ENCODE measurements around the gene CHD6. TPM values are rescaled to one million over a fixed set of nuclear protein-coding genes. Genes with fewer than 3 reads are reported as not detected.

The CHD6 gene
- total RNA-seq, 5 donors from 2014 or later (not counting 1 experiment from before 2014, with no cell fraction given): 68.4 to 105 (median 74.9) TPM

- H3K4me1 ChIP-seq (ENCODE audit: control insufficient read depth in 1 of 2, extremely low read depth in 1 of 2, insufficient read depth in 2 of 2, low read length in 2 of 2): no peaks in the 10 kb centered on the region
- no peaks in the 10 kb centered on the region for H3K9me3 ChIP-seq
- no peak for DNase-seq
- ChIA-PET POLR2A (interaction anchor here in 1 of 2 donors (0.7 kb wide), 1 partner anchor 69 kb away, joined by 7 read pairs; no protein-coding TSS in a partner anchor), CTCF (no interaction called here)
- no peak overlapping the region for H3K27ac ChIP-seq (ENCODE audit: low read length)
- Mint-ChIP-seq H3K27me3 (peaks cover 0 to 4% of the 10 kb centered on the region in 2 donors), H3K9me3 (no peaks in the 10 kb centered on the region), H3K4me1 (no peaks in the 10 kb centered on the region), H3K36me3 (no peaks in the 10 kb centered on the region), H3K27ac (no peak overlapping the region), H3K4me3 (no peak overlapping the region)
- H3K27me3 ChIP-seq (replicated peaks in 1 of 2; ENCODE audit: control insufficient read depth in 2 of 2, extremely low read depth in 1 of 2, insufficient read depth in 2 of 2, low read length in 1 of 2): peaks cover 0 to 7% of the 10 kb centered on the region in 2 experiments
- H3K36me3 ChIP-seq (ENCODE audit: control insufficient read depth in 2 of 2, extremely low read depth in 1 of 2, insufficient read depth in 1 of 2, low read length in 1 of 2): no peaks in the 10 kb centered on the region
- WGBS (ENCODE audit: insufficient coverage): 92% methylated on average over 8 of the region's 9 CpGs
- no peak overlapping the region for H3K4me3 ChIP-seq (ENCODE audit: control insufficient read depth in 1 of 2, extremely low read depth in 1 of 2, low read length in 1 of 2)
- ATAC-seq (replicated peaks in 1 of 4): no peak
Measured at GRCh38 chr20:41359541-41360011, 258.6 kb downstream of the CHD6 start.

DNA sequence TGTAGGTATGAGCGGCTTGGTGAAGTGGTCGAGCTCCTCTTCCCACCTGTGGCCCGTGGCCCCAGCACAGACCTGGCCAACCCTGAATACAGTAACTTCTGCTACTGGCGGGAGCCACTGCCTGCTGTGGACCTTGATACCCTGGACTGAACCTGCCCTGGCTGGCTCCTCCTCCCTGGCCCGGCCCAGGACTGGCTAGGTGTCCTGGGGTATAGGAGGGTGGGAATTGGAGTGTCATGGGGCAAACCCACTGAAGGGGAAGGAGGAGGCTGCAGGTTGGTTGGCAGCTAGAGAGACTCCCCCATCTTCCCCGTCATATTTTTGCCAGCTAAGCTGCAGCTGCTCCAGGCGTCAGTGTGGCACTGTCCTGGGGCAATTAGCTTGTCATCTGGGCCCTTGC, 259.5 kb downstream of the CHD6 start:
- no peak overlapping the region for H3K4me3 Mint-ChIP-seq
- Histone ChIP-seq H3K36me3 (ENCODE audit: control insufficient read depth in 2 of 2, extremely low read depth in 1 of 2, insufficient read depth in 1 of 2, low read length in 1 of 2) (no peaks in the 10 kb centered on the region), H3K9me3 (no peaks in the 10 kb centered on the region), H3K27me3 (replicated peaks in 1 of 2; ENCODE audit: control insufficient read depth in 2 of 2, extremely low read depth in 1 of 2, insufficient read depth in 2 of 2, low read length in 1 of 2) (no peaks in the 10 kb centered on the region), H3K4me3 (ENCODE audit: control insufficient read depth in 1 of 2, extremely low read depth in 1 of 2, low read length in 1 of 2) (no peak overlapping the region), H3K4me1 (ENCODE audit: control insufficient read depth in 1 of 2, extremely low read depth in 1 of 2, insufficient read depth in 2 of 2, low read length in 2 of 2) (no peaks in the 10 kb centered on the region), H3K27ac (ENCODE audit: low read length) (no peak overlapping the region)
- POLR2A ChIA-PET: interaction anchor here (0.6 to 0.7 kb wide), 3 partner anchors 47 to 433 kb away, joined by 3 to 7 read pairs (median 3); no protein-coding TSS in a partner anchor
- CTCF ChIA-PET: no interaction called here
- H3K27ac Mint-ChIP-seq: no peak overlapping the region
- WGBS (ENCODE audit: insufficient coverage): 77% methylated on average over 4 of the region's 7 CpGs
- DNase-seq (no peak), ATAC-seq (replicated peaks in 1 of 4) (no peak)
- H3K27me3 Mint-ChIP-seq: no peaks in the 10 kb centered on the region
- H3K36me3 Mint-ChIP-seq: no peaks in the 10 kb centered on the region
- no peaks in the 10 kb centered on the region for H3K4me1 Mint-ChIP-seq
- H3K9me3 Mint-ChIP-seq: no peaks in the 10 kb centered on the region

- Mint-ChIP-seq H3K27me3 (no peaks in the 10 kb centered on the region), H3K36me3 (no peaks in the 10 kb centered on the region), H3K9me3 (no peaks in the 10 kb centered on the region), H3K27ac (no peak overlapping the region), H3K4me3 (no peak overlapping the region), H3K4me1 (no peaks in the 10 kb centered on the region)
- no peaks in the 10 kb centered on the region for H3K36me3 ChIP-seq (ENCODE audit: control insufficient read depth in 2 of 2, extremely low read depth in 1 of 2, insufficient read depth in 1 of 2, low read length in 1 of 2)
- H3K9me3 ChIP-seq: no peaks in the 10 kb centered on the region
- no peak overlapping the region for H3K27ac ChIP-seq (ENCODE audit: low read length)
- no peaks in the 10 kb centered on the region for H3K4me1 ChIP-seq (ENCODE audit: control insufficient read depth in 1 of 2, extremely low read depth in 1 of 2, insufficient read depth in 2 of 2, low read length in 2 of 2)
- POLR2A ChIA-PET: interaction anchor here (0.6 kb wide), 2 partner anchors 47 to 432 kb away, joined by 3 read pairs; no protein-coding TSS in a partner anchor
- DNase-seq (no peak), ATAC-seq (replicated peaks in 1 of 4) (no peak)
- CTCF ChIA-PET: interaction anchor here in 1 of 2 donors (0.6 kb wide), 1 partner anchor 170 kb away, joined by 6 read pairs; no protein-coding TSS in a partner anchor
- no peaks in the 10 kb centered on the region for H3K27me3 ChIP-seq (replicated peaks in 1 of 2; ENCODE audit: control insufficient read depth in 2 of 2, extremely low read depth in 1 of 2, insufficient read depth in 2 of 2, low read length in 1 of 2)
- 91% methylated on average over 8 of the region's 9 CpGs for WGBS (ENCODE audit: insufficient coverage)
- H3K4me3 ChIP-seq (ENCODE audit: control insufficient read depth in 1 of 2, extremely low read depth in 1 of 2, low read length in 1 of 2): no peak overlapping the region
Measured at GRCh38 chr20:41358230-41358629, 259.9 kb downstream of the CHD6 start.

- H3K36me3 Mint-ChIP-seq: no peaks in the 10 kb centered on the region
- no peaks in the 10 kb centered on the region for H3K27me3 ChIP-seq (replicated peaks in 1 of 2; ENCODE audit: control insufficient read depth in 2 of 2, extremely low read depth in 1 of 2, insufficient read depth in 2 of 2, low read length in 1 of 2)
- H3K27me3 Mint-ChIP-seq: no peaks in the 10 kb centered on the region
- CTCF ChIA-PET: interaction anchor here in 1 of 2 donors (0.6 kb wide), 1 partner anchor 169 kb away, joined by 6 read pairs; no protein-coding TSS in a partner anchor
- H3K9me3 Mint-ChIP-seq: no peaks in the 10 kb centered on the region
- POLR2A ChIA-PET: no interaction called here
- no peak overlapping the region for H3K4me3 Mint-ChIP-seq
- no peak overlapping the region for H3K27ac ChIP-seq (ENCODE audit: low read length)
- H3K4me3 ChIP-seq (ENCODE audit: control insufficient read depth in 1 of 2, extremely low read depth in 1 of 2, low read length in 1 of 2): no peak overlapping the region
- H3K4me1 ChIP-seq (ENCODE audit: control insufficient read depth in 1 of 2, extremely low read depth in 1 of 2, insufficient read depth in 2 of 2, low read length in 2 of 2): no peaks in the 10 kb centered on the region
- no peak for DNase-seq
- 86% methylated on average over 8 of the region's 11 CpGs for WGBS (ENCODE audit: insufficient coverage)
- H3K27ac Mint-ChIP-seq: no peak overlapping the region
- H3K36me3 ChIP-seq (ENCODE audit: control insufficient read depth in 2 of 2, extremely low read depth in 1 of 2, insufficient read depth in 1 of 2, low read length in 1 of 2): no peaks in the 10 kb centered on the region
- no peaks in the 10 kb centered on the region for H3K9me3 ChIP-seq
- peak in 1 of 4 experiments; percentile 16 for ATAC-seq (replicated peaks in 1 of 4)
- H3K4me1 Mint-ChIP-seq: no peaks in the 10 kb centered on the region
Measured at GRCh38 chr20:41357424-41358163, 260.6 kb downstream of the CHD6 start.

- Histone ChIP-seq H3K27ac (ENCODE audit: low read length) (no peak overlapping the region), H3K36me3 (ENCODE audit: control insufficient read depth in 2 of 2, extremely low read depth in 1 of 2, insufficient read depth in 1 of 2, low read length in 1 of 2) (no peaks in the 10 kb centered on the region), H3K27me3 (replicated peaks in 1 of 2; ENCODE audit: control insufficient read depth in 2 of 2, extremely low read depth in 1 of 2, insufficient read depth in 2 of 2, low read length in 1 of 2) (no peaks in the 10 kb centered on the region), H3K9me3 (no peaks in the 10 kb centered on the region), H3K4me1 (ENCODE audit: control insufficient read depth in 1 of 2, extremely low read depth in 1 of 2, insufficient read depth in 2 of 2, low read length in 2 of 2) (no peaks in the 10 kb centered on the region), H3K4me3 (ENCODE audit: control insufficient read depth in 1 of 2, extremely low read depth in 1 of 2, low read length in 1 of 2) (no peak overlapping the region)
- Mint-ChIP-seq H3K36me3 (no peaks in the 10 kb centered on the region), H3K4me1 (no peaks in the 10 kb centered on the region), H3K4me3 (no peak overlapping the region), H3K27me3 (no peaks in the 10 kb centered on the region), H3K9me3 (no peaks in the 10 kb centered on the region), H3K27ac (no peak overlapping the region)
- WGBS (ENCODE audit: insufficient coverage): 87% methylated on average over 9 of the region's 13 CpGs
- CTCF ChIA-PET: no interaction called here
- DNase-seq: no peak
- POLR2A ChIA-PET: no interaction called here
- ATAC-seq (replicated peaks in 1 of 4): no peak
Measured at GRCh38 chr20:41356951-41357350, 261.2 kb downstream of the CHD6 start.

DNA sequence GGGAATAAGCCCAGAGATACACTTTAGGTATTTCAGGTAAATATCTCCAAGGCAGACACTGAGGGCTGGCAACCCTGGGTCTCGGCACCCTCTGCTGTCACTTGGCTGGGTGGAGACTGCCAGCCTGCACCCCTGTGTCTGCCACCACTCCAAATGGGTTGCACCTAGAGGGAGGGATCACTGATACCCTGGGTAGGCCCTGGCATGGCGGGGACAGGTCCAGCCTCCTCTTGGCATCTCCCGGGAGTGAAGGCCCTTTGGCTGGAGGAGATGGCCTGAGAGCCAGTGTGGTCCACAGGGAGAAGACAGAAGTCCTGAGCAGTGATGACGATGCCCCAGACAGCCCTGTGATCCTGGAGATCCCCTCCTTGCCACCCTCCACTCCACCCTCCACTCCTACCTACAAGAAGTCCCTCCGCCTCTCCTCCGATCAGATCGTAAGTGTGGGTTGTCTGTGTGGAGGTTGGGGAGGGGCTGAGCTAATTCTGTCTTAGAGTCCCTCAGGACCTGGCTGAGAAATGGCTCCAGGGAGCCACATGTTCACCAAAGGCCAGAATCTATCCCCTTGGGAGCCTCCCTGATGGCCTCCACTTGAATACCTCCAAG, 262.5 kb downstream of the CHD6 start:
- POLR2A ChIA-PET: no interaction called here
- Mint-ChIP-seq H3K4me3 (no peak overlapping the region), H3K27ac (no peak overlapping the region), H3K36me3 (no peaks in the 10 kb centered on the region), H3K4me1 (no peaks in the 10 kb centered on the region), H3K27me3 (peaks cover 0 to under 1% of the 10 kb centered on the region in 2 donors), H3K9me3 (no peaks in the 10 kb centered on the region)
- Histone ChIP-seq H3K36me3 (ENCODE audit: control insufficient read depth in 2 of 2, extremely low read depth in 1 of 2, insufficient read depth in 1 of 2, low read length in 1 of 2) (no peaks in the 10 kb centered on the region), H3K4me1 (ENCODE audit: control insufficient read depth in 1 of 2, extremely low read depth in 1 of 2, insufficient read depth in 2 of 2, low read length in 2 of 2) (no peaks in the 10 kb centered on the region), H3K9me3 (no peaks in the 10 kb centered on the region), H3K4me3 (ENCODE audit: control insufficient read depth in 1 of 2, extremely low read depth in 1 of 2, low read length in 1 of 2) (no peak overlapping the region), H3K27me3 (replicated peaks in 1 of 2; ENCODE audit: control insufficient read depth in 2 of 2, extremely low read depth in 1 of 2, insufficient read depth in 2 of 2, low read length in 1 of 2) (peaks cover 0 to 2% of the 10 kb centered on the region in 2 experiments), H3K27ac (ENCODE audit: low read length) (no peak overlapping the region)
- WGBS (ENCODE audit: insufficient coverage): 86% methylated on average over 1 of the region's 7 CpGs
- CTCF ChIA-PET: interaction anchor here in 1 of 2 donors (0.6 kb wide), 1 partner anchor 378 kb away, joined by 3 read pairs; no protein-coding TSS in a partner anchor
- DNase-seq (no peak), ATAC-seq (replicated peaks in 1 of 4) (no peak)

All from T-cell (primary cell).